Activated CD8-positive, alpha-beta memory T cell treated with anti-CD3 and anti-CD28 coated beads, Interleukin-2, amount 50 U/mL, for 1 hour (primary cell): ENCODE results near the gene GSTCD.
"Not testable (repeated sequence)": the region's sequence is repeated elsewhere in the genome, so short reads cannot be mapped to it uniquely, and the experiment has no call there.

Source experiments
- DNase-seq: peaks from one replicate; pipeline ENCODE4 v3.0.0-alpha.2; 2020; ENCODE audit errors: extremely low read depth

The GSTCD gene

GRCh38 chr4:105807496-105807895 lies 98.9 kb downstream of the GSTCD start:
- no peak for DNase-seq

DNA sequence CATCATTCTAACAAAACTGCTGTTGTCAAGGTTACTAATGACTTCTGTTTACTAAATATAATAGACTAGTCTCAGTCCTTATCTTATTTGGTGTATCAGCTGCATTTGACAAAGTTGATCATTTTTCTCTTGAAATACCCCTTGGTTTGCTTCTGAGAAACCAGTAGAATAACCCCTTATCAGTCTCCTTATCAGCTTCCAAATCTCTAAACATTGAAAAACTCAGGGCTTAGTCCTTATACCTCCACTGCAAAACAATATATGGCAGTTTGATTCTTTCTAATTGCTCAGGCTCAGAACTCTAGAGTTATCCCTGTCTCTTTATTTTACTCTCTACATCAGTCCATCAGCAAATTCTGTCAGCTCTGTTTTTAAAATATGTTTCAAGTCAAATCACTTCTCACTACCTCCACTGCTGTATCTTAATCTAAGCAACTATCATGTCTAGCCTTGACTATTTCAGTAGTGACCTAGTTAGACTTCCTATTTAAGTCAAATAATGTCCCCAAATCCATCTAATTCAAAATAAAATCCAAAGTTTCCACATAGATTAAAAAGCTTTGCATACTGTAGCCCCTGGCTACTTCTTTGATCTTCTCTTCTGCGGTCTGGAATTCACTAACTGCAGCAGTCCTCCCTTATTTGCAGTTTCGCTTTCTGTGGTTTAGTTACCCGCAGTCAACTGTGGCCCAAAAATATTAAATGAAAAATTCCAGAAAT lies 99.6 kb downstream of the GSTCD start:
- no peak for DNase-seq

- no peak for DNase-seq
These were observed 100.1 kb downstream of the GSTCD start for GRCh38 chr4:105808750-105809041.

DNA sequence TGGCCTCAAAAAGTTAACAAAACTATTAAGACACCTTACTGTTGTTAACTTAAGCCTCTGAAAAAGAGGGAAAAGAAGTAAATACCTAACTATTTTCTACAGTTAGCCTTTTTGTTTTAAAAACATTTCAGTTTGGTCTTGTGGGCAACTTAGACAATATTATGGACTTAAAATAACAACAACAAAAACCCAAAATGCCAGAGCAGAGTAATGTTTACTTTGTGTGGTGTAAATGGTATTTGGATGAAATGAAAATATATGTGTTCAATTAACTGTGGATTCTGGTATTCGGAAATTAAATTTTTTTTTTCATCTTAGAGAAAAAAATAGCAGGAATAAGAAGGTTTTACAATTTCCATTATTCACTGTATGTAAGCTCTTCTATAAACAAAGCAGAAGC lies 107.1 kb downstream of the GSTCD start:
- DNase-seq, result no peak

DNA sequence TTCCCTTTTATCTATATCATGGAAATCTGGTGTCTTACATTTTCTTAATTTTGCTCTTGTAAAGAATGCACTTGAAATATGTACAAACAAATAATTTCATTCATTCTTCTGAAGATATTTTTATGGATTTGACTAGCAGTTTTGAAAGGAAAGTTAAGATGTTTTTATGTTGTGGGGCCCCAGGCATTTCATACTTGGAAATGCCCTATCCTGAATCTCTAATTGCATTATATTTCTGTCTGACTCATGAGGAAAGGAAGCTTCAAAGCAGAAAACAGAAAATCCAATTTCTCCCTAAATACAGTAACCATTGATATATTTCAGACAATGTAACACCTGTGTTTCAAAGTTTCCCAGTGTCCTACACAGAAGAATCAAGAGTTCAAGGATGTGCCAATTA lies 113.5 kb downstream of the GSTCD start:
- no peak for DNase-seq

- no peak for DNase-seq
These were observed 119.5 kb downstream of the GSTCD start for GRCh38 chr4:105828074-105828473.

DNA sequence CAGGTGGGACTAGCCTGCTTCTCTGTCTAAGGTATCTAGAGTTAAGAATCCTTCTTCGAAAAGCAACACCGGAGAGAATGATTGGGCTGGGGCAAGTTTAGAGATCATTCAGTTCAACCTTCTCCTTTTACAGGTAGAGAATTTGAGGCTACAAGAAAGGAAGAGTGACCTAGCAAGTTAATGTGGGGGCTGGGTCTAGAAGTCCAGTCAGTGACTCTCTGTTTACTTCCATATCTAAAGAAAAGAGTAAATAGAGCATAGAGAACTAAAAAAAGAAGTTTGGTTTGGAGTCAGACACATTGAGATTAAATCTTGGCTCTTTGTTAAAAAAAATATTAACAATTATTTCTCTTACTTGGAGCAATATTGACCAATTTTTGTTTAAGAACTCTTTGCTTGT lies 122.6 kb downstream of the GSTCD start:
- DNase-seq, result no peak

DNA sequence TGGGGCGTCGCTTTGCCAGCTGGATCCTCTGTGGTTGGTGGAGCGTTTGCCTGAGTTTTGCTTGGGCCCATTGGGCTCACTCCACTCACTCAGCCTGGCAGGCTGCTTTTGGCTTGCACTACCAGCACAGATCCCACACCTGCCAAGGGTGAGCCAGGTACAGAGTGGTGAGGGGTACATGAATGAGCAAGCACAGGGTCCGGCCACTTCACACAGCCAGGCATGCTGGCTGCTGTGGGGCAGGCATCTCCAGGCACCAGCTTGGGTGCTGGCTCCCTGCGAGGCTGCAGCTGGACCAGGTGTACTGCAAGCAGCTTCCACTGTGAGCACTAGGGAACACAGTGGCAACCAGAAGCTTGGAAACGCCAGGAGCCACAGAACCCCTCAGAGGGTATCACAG lies 126.6 kb downstream of the GSTCD start:
- no peak for DNase-seq

GRCh38 chr4:105836537-105836936 lies 128.0 kb downstream of the GSTCD start:
- no peak for DNase-seq

DNA sequence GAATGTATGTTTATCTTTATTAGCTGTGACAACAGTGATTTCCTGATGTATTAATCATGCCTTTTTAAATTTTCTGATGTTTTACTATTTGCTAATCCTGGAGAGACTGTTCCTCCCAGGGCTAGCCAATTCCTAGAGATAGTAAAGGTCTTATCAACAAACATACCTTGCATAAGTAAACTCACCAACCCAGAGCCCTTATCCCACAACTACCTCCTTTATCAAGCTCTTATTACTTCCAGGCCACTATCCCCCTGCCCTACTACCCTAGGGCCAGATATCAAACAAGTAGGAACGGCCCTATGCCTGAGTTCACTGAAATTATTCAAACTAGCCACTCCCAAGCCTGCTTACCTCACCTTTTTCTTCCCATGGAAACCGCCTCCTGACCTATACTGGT lies 128.5 kb downstream of the GSTCD start:
- DNase-seq, result no peak

DNA sequence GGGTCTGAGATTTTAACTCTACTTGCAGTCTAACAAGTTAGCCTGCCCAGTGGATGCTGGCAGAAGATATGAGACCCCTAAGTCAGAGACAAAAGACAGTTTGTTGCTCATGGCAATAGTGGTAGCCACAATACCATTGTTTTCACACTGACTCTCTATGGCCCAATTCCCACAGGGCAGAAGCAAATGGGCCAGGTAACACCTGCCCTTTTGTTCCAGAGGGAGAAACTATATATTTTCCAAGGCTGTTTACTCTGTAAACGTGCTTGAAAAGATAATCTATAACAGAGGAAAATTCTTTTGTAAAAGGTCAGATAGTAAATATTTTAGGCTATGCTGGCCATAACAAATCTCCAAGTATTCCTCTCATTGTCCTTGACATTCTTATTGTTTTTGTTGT lies 129.5 kb downstream of the GSTCD start:
- DNase-seq, result no peak

DNA sequence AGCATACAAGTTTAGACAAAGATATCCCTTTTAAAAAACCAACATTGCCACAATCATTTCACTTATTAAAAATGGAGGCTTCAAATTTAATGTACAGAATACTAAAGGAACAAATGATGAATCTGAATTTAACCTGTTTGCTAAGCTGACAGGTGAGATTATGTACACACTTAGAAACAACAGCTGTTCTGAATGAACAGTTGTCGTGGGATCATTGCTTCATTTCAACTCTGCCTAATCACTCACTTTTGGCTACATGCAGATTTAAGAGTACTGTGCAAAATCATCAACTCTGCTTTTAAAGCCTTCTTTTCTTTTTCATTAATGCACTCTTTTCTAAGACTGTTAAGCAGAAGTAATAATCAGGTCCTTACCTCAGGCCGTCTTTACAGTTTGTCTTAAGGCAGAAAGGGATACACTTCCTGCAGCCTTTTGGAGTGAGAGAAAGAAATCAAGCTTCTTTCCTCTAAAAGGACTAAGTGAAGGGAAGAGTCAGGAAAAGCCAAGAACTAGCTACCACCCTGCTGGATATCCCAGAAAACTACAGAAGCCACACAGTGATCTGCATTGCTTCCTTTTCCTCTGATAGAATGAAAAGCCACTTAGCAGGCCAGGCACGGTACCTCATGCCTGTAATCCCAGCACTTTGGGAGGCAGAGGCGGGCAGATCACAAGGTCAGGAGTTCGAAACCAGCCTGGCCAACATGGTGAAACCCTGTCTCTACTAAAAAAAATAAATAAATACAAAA lies 132.0 kb downstream of the GSTCD start:
- DNase-seq, result no peak

DNA sequence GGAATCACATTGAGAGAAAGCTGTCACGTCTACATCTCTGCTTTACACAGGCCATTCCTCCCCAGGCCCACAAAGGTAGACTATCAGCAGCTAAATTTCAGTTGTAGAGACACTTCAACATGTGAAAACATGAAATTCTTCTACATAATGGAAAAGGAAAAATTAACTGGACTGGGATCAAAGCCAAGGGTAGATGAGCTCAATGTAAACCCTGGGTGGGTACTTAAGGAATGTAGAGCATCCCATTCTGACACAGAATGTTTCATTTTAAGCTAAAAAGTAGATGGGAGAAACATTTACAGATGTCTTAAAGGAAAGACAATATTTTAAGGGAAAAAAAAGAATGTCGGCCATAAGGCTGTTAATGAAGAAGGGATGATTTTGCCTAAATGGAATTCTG lies 135.4 kb downstream of the GSTCD start:
- DNase-seq, result no peak

GRCh38 chr4:105845559-105845958 lies 137.0 kb downstream of the GSTCD start:
- no peak for DNase-seq

DNA sequence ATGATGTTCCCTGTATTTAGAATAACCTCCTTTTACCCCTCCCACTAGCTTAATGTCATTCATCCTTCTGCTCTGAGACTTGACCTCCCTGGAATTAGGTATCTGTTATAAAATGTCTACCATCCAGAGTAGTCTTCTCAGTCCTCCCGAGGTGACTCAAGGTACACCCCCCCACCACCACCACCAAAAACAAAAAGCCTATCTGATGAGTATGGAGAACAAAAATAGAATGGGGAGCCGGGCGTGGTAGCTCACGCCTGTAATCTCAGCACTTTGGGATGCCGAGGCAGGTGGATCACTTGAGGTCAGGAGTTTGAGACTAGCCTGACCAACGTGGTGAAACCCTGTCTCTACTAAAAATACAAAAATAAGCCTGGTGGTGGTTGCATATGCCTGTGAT lies 139.8 kb downstream of the GSTCD start:
- not testable (repeated sequence) for DNase-seq

GRCh38 chr4:105851196-105851595 lies 142.6 kb downstream of the GSTCD start:
- DNase-seq, result no peak

DNA sequence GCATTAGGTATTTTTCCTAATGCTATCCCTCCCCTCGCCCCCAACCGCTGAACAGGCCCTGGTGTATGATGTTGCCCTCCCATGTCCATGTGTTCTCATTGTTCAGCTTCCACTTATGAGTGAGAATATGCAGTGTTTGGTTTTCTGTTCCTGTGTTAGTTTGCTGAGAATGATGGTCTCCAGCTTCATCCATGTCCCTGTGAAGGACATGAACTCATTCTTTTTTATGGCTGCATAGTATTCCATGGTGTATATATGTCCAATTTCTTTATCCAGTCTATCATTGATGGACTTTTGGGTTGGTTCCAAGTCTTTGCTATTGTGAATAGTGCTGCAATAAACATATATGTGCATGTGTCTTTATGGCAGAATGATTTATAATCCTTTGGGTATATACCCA lies 143.6 kb downstream of the GSTCD start:
- not testable (repeated sequence) for DNase-seq

- no peak for DNase-seq
These were observed 150.0 kb downstream of the GSTCD start for GRCh38 chr4:105858466-105859040.

DNA sequence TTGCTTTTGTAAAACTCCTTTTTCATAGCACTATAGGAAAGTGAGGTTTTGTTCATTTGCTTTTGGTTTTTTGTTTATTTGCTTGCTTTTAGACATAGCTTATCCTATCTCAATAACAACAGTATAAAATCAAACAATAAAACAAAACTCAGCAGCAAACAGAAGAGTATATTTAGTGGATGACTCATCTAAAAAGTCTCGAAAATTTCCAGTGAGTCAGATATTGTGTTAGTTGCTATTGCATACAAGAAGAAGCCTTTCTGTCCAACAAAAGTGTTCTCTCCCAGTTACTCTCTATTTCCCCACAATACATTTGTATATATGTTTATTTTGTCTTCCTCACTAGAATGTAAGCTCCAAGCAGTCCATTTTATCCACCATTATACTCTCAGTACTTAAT lies 150.6 kb downstream of the GSTCD start:
- no peak for DNase-seq

- no peak for DNase-seq
These were observed 162.4 kb downstream of the GSTCD start for GRCh38 chr4:105870963-105871362.

GRCh38 chr4:105871997-105872396 lies 163.4 kb downstream of the GSTCD start:
- DNase-seq, result no peak

GRCh38 chr4:105875233-105875632 lies 166.6 kb downstream of the GSTCD start:
- DNase-seq, result no peak

DNA sequence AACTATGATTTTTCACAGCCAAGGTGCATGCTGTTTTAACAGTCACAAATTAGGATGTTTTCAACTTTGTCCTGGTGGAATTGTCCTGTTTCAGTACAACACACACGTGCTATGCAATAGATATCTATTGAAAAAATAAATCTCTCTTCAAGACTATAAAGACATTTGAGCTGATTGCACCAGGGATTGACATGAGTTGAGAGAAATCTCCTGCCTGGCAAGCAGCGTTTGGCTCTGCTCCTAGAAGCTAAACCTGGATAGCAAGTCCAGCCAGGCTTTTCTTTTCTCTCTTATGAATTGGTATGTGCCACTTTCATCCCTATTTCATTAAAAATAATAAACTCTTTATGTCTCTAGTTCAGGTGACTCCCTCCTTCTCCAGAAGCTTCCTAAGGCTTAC lies 170.1 kb downstream of the GSTCD start:
- DNase-seq, result no peak
